H1 (cell line): ENCODE data around the gene CCDC152. TPM values are rescaled to one million over a fixed set of nuclear protein-coding genes. Genes with fewer than 3 reads are reported as not detected.

Experiments used
- CTCF ChIA-PET: fragments of 300-600 bp; sonication (Branson Sonifier 250); formaldehyde crosslinking; loops from one replicate; lab custom pipeline; 2021; ENCODE audit not compliant: partially characterized antibody; lab: Charles Lee
- POLR2A ChIA-PET: fragments of 300-600 bp; sonication (Branson Sonifier 250); formaldehyde crosslinking; loops from one replicate; lab custom pipeline; 2021; ENCODE audit warnings: inconsistent platforms; ENCODE audit not compliant: partially characterized antibody; lab: Charles Lee
- DNase-seq, 2 experiments: peaks; one replicate each; pipeline versions ENCODE4 v3.0.0 to v3.0.0-alpha.2; 2010 to 2022; ENCODE audit warnings: low spot score in 2 of 2, low read depth in 1 of 2, mixed read lengths in 1 of 2
- FAIRE-seq: peaks from 2 replicates; lab custom pipeline; 2011; peaks lifted over from hg19 to GRCh38; lab: Jason Lieb, UNC
- H2AFZ ChIP-seq: 2 replicates; pipeline ENCODE4 v1.8.1; 2012; ENCODE audit warnings: low read length, inconsistent platforms
- H2AK5ac ChIP-seq: 2 replicates; pipeline ENCODE4 v1.6.1; 2013; ENCODE audit warnings: low read depth, low read length
- H2BK120ac ChIP-seq: replicated peaks from 2 replicates; pipeline ENCODE3; 2013; ENCODE audit warnings: low read depth, low read length, inconsistent platforms
- H2BK12ac ChIP-seq: 2 replicates; pipeline ENCODE4 v1.6.1; 2013; ENCODE audit warnings: low read depth, low read length
- H2BK15ac ChIP-seq: 2 replicates; pipeline ENCODE4 v1.6.1; 2013; ENCODE audit warnings: low read length
- H2BK20ac ChIP-seq: 2 replicates; pipeline ENCODE4 v1.6.1; 2013; ENCODE audit warnings: low read length
- H2BK5ac ChIP-seq: 2 replicates; pipeline ENCODE4 v1.6.1; 2013; ENCODE audit warnings: low read depth, low read length
- H3K14ac ChIP-seq: 2 replicates; pipeline ENCODE4 v1.6.1; 2013; ENCODE audit warnings: inconsistent platforms; ENCODE audit not compliant: insufficient read length
- H3K18ac ChIP-seq: 2 replicates; pipeline ENCODE4 v1.6.1; 2013; ENCODE audit warnings: low read length; ENCODE audit errors: extremely low read depth
- H3K23ac ChIP-seq: 2 replicates; pipeline ENCODE4 v1.6.1; 2013; ENCODE audit warnings: inconsistent platforms; ENCODE audit not compliant: insufficient read length
- H3K23me2 ChIP-seq: 2 replicates; pipeline ENCODE4 v1.6.1; 2013; ENCODE audit warnings: low read depth, low read length
- H3K27ac ChIP-seq: 2 replicates; pipeline ENCODE4 v1.6.1; 2011; ENCODE audit warnings: low read depth, low read length, inconsistent platforms
- H3K27me3 ChIP-seq, 4 experiments: replicated peaks in 1 of 4; 1 replicate in 1 of 4; 2 replicates in 3 of 4; pipeline versions ENCODE4 v1.6.1 to v1.8.1; 2011 to 2013; ENCODE audit warnings: low read length in 3 of 4, mild to moderate bottlenecking in 3 of 4, inconsistent platforms in 2 of 4, mixed read lengths in 2 of 4, moderate library complexity in 1 of 4; ENCODE audit not compliant: control insufficient read depth in 3 of 4, insufficient read depth in 3 of 4; ENCODE audit errors: extremely low read depth in 1 of 4
- H3K36me3 ChIP-seq, 4 experiments: 2 replicates each; pipeline versions ENCODE4 v1.6.1 to v1.8.1; 2011 to 2013; ENCODE audit warnings: mild to moderate bottlenecking in 4 of 4, low read length in 3 of 4, moderate library complexity in 2 of 4, control low read depth in 1 of 4, inconsistent platforms in 1 of 4; ENCODE audit not compliant: insufficient read depth in 4 of 4, control insufficient read depth in 2 of 4
- H3K4ac ChIP-seq: replicated peaks from 2 replicates; pipeline ENCODE3; 2013; ENCODE audit warnings: low read length, low read depth, mixed read lengths, inconsistent platforms; ENCODE audit not compliant: insufficient read length
- H3K4me1 ChIP-seq, 4 experiments: replicated peaks in 1 of 4; 1 replicate in 1 of 4; 2 replicates in 3 of 4; pipeline versions ENCODE4 v1.6.1 to v1.8.1; 2011 to 2013; ENCODE audit warnings: low read length in 3 of 4, inconsistent platforms in 2 of 4, mixed read lengths in 1 of 4; ENCODE audit not compliant: insufficient read depth in 4 of 4, control insufficient read depth in 3 of 4
- H3K4me2 ChIP-seq, 2 experiments: 2 replicates each; pipeline versions ENCODE4 v1.6.1 to v1.8.1; 2011 to 2013; ENCODE audit warnings: low read depth in 2 of 2, low read length in 2 of 2, control low read depth in 1 of 2, inconsistent platforms in 1 of 2, mild to moderate bottlenecking in 1 of 2; ENCODE audit not compliant: insufficient read depth in 1 of 2
- H3K4me3 ChIP-seq, 4 experiments: fragments of 200-600, 300-600 bp in 1 of 4; sonication (generic), shearing (Covaris generic), sonication (Bioruptor Twin) in 1 of 4; 2 replicates each; pipeline versions ENCODE4 v1.5.1 to v1.8.1; 2011 to 2016; ENCODE audit warnings: low read length in 4 of 4, low read depth in 3 of 4, control low read depth in 2 of 4, inconsistent platforms in 2 of 4, mild to moderate bottlenecking in 2 of 4, mixed read lengths in 1 of 4, moderate library complexity in 1 of 4; ENCODE audit not compliant: insufficient read depth in 2 of 4; ENCODE audit errors: extremely low read depth in 1 of 4
- H3K56ac ChIP-seq: replicated peaks from 2 replicates; pipeline ENCODE3; 2013; ENCODE audit warnings: low read depth, mild to moderate bottlenecking, mixed read lengths, low read length, inconsistent platforms; ENCODE audit not compliant: insufficient read length
- H3K79me1 ChIP-seq: 2 replicates; pipeline ENCODE4 v1.6.1; 2013; ENCODE audit warnings: low read depth, low read length, control low read depth
- H3K79me2 ChIP-seq, 2 experiments: 2 replicates each; pipeline versions ENCODE4 v1.6.1 to v1.8.1; 2012 to 2013; ENCODE audit warnings: low read length in 2 of 2, mild to moderate bottlenecking in 2 of 2, inconsistent platforms in 1 of 2; ENCODE audit not compliant: insufficient read depth in 2 of 2, control insufficient read depth in 1 of 2
- H3K9ac ChIP-seq, 4 experiments: replicated peaks in 1 of 4; 1 replicate in 1 of 4; 2 replicates in 3 of 4; pipeline versions ENCODE4 v1.6.1 to v1.8.1; 2011 to 2013; ENCODE audit warnings: low read depth in 3 of 4, low read length in 3 of 4, control low read depth in 2 of 4, mild to moderate bottlenecking in 2 of 4, moderate library complexity in 2 of 4, inconsistent platforms in 1 of 4; ENCODE audit errors: extremely low read depth in 1 of 4
- H3K9me3 ChIP-seq, 2 experiments: 2 replicates each; pipeline versions ENCODE4 v1.6.1 to v1.8.1; 2012 to 2013; ENCODE audit warnings: mild to moderate bottlenecking in 2 of 2, moderate library complexity in 2 of 2, control low read depth in 1 of 2, inconsistent platforms in 1 of 2, low read depth in 1 of 2, low read length in 1 of 2, mixed read lengths in 1 of 2; ENCODE audit not compliant: insufficient read depth in 2 of 2
- H4K20me1 ChIP-seq, 2 experiments: replicated peaks in 1 of 2; 2 replicates each; pipeline versions ENCODE3 to v1.8.1; 2011 to 2013; ENCODE audit warnings: inconsistent platforms in 2 of 2, low read length in 2 of 2, mild to moderate bottlenecking in 1 of 2; ENCODE audit not compliant: insufficient read depth in 2 of 2, control insufficient read depth in 1 of 2
- H4K5ac ChIP-seq: 2 replicates; pipeline ENCODE4 v1.6.1; 2013; ENCODE audit warnings: low read length, low read depth, mixed read lengths, inconsistent platforms; ENCODE audit not compliant: insufficient read length
- H4K8ac ChIP-seq: 2 replicates; pipeline ENCODE4 v1.8.0; 2013; ENCODE audit warnings: mild to moderate bottlenecking, moderate library complexity, low read length, inconsistent platforms; ENCODE audit not compliant: insufficient read depth; ENCODE audit errors: extremely low read depth
- H4K91ac ChIP-seq: replicated peaks from 2 replicates; pipeline ENCODE3; 2013; ENCODE audit warnings: low read length, mixed read lengths, inconsistent platforms; ENCODE audit not compliant: insufficient read length
- ATF2 ChIP-seq: IDR thresholded peaks from 2 replicates; pipeline ENCODE4 v1.6.1; 2012; ENCODE audit warnings: low read length, inconsistent platforms
- RBBP5 ChIP-seq: IDR thresholded peaks from 2 replicates; pipeline ENCODE4 v1.7.1; 2012; ENCODE audit warnings: low read depth, mild to moderate bottlenecking, inconsistent platforms, low read length, moderate library complexity, borderline replicate concordance
- SP1 ChIP-seq: IDR thresholded peaks from 2 replicates; pipeline ENCODE4 v1.6.1; 2011; ENCODE audit warnings: low read depth, low read length
- TAF1 ChIP-seq: IDR thresholded peaks from 2 replicates; pipeline ENCODE4 v1.6.1; 2011; ENCODE audit warnings: mild to moderate bottlenecking, low read depth, low read length
- WGBS, 2 experiments: shearing (Covaris generic) in 1 of 2; methylation state at CpG; one replicate each; pipeline versions ENCODE4 v1.1.6 to v1.1.7; 2013 to 2015; ENCODE audit warnings: low lambda C conversion rate in 2 of 2, mixed read lengths in 2 of 2, inconsistent platforms in 1 of 2, low coverage in 1 of 2, missing lambda C conversion rate in 1 of 2; ENCODE audit not compliant: insufficient replicate concordance in 2 of 2, insufficient coverage in 1 of 2, insufficient read length in 1 of 2; ENCODE audit errors: extremely low coverage in 1 of 2, missing lambda C conversion rate in 1 of 2; 5-methylcytosine and 5-hydroxymethylcytosine counted together
- polyA plus RNA-seq, 7 experiments: library from polyadenylated mRNA; depleted of rRNA in 3 of 7; stranded (reverse) in 5 of 7; unstranded in 2 of 7; fragments of >200 nt in 5 of 7; fragments of 200-250 nt in 2 of 7; gene quantifications; 1 replicate in 5 of 7; 2 replicates in 1 of 7; 4 replicates in 1 of 7; pipeline versions ENCODE4 v1.2.1 to v1.2.3, GENCODE V29; 2011 to 2013; ENCODE audit warnings: missing spikeins in 2 of 7, mixed read lengths in 2 of 7
- total RNA-seq: library from RNA; stranded (reverse); fragmentation: NEBNext Ultra II Directional; extraction: Animal tissue kit (Norgen Biotek cat#: 25700); gene quantifications from 2 replicates; pipeline ENCODE4 v1.2.1, GENCODE V29; 2021

Gene CCDC152
- total and polyA plus RNA-seq, 2 of the 8 experiments (the other 6 are each of a cell fraction or from before 2014, with no cell fraction given) = 2.6 to 9.5 TPM

GRCh38 chr5:42825422-42826148 is 69.0 kb downstream of the CCDC152 start:
- Histone ChIP-seq H3K4me2 (no peak overlapping the region), H3K9ac (no peak overlapping the region), H4K5ac (no peak overlapping the region), H2AFZ (no peak overlapping the region), H3K27me3 (no peaks in the 10 kb centered on the region), H3K4me1 (no peaks in the 10 kb centered on the region), H3K27ac (no peak overlapping the region), H3K79me2 (no peaks in the 10 kb centered on the region), H3K4me3 (no peak overlapping the region), H2AK5ac (no peak overlapping the region), H3K18ac (no peak overlapping the region), H2BK5ac (no peak overlapping the region), H3K4ac (no peak overlapping the region), H3K14ac (no peak overlapping the region), H3K56ac (no peak overlapping the region), H2BK12ac (no peak overlapping the region), H3K23me2 (no peaks in the 10 kb centered on the region; the same call in 1 of the 2 replicates), H4K8ac (no peak overlapping the region), H4K91ac (no peak overlapping the region), H2BK15ac (no peak overlapping the region), H4K20me1 (no peaks in the 10 kb centered on the region), H2BK120ac (no peak overlapping the region), H3K36me3 (no peaks in the 10 kb centered on the region), H3K9me3 (no peaks in the 10 kb centered on the region), H2BK20ac (no peak overlapping the region), H3K79me1 (no peaks in the 10 kb centered on the region), H3K23ac (no peak overlapping the region)
- DNase-seq = no peak
- ChIA-PET CTCF (interaction anchor here (1.4 to 1.9 kb wide), 3 partner anchors 11 to 243 kb away, joined by 3 to 5 read pairs (median 4); no protein-coding TSS in a partner anchor), POLR2A (no interaction called here)
- TF ChIP-seq RBBP5 (no peak), TAF1 (no peak), SP1 (no peak), ATF2 (no peak)
- no peak for FAIRE-seq
- WGBS, 2 experiments = 78% methylated on average over 9 of the region's 9 CpGs; no CpG with 5 or more reads in 1 of the 2 experiments
